AG09319 (cell line): Measurements from ENCODE around the gene RECQL5.

Experiments used
- DNase-seq: peaks from one replicate; pipeline ENCODE4 v3.0.0-alpha.2; 2010; ENCODE audit warnings: low read depth; ENCODE audit errors: extremely low read depth
- TF ChIP-seq, protein P1 (sequence below): IDR thresholded peaks from 2 replicates; pipeline ENCODE4 v1.5.1; 2011; ENCODE audit warnings: low read depth, mild to moderate bottlenecking, inconsistent platforms, low read length, moderate library complexity

RECQL5 gene

DNA sequence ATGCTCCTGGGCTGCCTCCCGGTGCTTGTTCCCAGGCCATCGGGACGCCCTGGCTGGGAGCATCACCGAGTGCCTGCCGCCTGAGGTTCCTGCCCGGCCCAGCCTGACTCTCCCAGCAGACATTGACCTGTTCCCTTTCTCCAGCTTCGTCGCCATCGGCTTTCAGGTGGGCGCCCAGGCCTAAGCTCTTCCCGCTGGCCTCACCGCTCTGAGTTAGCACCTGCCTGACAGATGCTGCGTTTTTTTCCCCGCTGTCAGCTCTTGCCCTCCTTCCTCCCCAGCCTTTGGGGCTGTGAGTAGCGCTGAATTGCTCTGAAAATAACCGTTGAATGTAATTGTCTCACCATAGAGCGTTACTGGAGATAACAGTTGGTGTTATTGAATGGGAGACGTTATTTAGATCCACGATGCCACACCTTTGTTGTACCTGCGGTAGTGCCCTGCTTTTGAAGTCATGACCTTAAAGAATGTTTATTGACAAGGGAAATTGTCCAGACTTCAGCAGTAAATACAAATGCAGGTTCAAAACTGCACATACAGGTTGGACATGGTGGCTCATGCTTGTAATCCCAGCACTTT lies 55.0 kb downstream of the RECQL5 start:
- no peak for DNase-seq
- TF ChIP-seq, protein P1, sequence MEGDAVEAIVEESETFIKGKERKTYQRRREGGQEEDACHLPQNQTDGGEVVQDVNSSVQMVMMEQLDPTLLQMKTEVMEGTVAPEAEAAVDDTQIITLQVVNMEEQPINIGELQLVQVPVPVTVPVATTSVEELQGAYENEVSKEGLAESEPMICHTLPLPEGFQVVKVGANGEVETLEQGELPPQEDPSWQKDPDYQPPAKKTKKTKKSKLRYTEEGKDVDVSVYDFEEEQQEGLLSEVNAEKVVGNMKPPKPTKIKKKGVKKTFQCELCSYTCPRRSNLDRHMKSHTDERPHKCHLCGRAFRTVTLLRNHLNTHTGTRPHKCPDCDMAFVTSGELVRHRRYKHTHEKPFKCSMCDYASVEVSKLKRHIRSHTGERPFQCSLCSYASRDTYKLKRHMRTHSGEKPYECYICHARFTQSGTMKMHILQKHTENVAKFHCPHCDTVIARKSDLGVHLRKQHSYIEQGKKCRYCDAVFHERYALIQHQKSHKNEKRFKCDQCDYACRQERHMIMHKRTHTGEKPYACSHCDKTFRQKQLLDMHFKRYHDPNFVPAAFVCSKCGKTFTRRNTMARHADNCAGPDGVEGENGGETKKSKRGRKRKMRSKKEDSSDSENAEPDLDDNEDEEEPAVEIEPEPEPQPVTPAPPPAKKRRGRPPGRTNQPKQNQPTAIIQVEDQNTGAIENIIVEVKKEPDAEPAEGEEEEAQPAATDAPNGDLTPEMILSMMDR, result no peak

GRCh38 chr17:75610103-75610984 lies 56.6 kb downstream of the RECQL5 start:
- DNase-seq, result no peak
- TF ChIP-seq, protein P1, result no peak

GRCh38 chr17:75607086-75607485 lies 59.9 kb downstream of the RECQL5 start:
- DNase-seq, result no peak
- TF ChIP-seq, protein P1, result no peak

- TF ChIP-seq, protein P1, result no peak
- no peak for DNase-seq
Observed at GRCh38 chr17:75605790-75606189, 61.2 kb downstream of the RECQL5 start.

DNA sequence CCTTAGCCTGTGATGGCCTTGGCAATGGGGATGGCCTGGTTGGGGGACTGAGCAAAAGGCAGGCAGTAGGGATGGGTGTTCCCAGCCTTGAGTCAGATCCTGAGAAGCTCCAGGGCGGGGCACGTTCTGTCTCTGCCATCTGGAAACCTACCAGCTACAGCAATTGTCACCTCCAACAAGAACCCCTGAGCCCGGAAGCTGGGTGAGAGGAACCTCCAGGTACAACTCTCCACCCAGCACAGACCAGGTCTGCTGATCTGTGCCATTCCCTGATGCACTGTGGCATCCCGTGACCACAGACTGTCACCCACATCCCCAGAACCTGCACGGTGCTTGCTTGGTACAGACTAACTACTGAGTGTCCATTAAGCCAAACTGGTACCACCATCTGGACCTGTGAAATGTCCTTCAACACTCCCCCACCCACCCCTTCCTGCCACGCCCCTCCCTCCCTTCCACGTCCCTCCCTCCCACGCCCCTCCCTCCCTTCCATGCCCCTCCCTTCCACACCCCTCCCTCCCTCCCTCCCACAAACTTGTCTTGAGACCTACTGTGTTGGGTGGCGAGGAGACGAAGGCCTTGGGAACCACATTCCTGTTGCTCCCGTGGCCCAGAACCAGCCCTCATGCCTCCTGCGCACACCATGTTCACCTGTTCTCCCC lies 62.8 kb downstream of the RECQL5 start:
- no peak for DNase-seq
- TF ChIP-seq, protein P1, result no peak

- no peak for DNase-seq
- TF ChIP-seq, protein P1, result no peak
Observed at GRCh38 chr17:75603123-75603522, 63.8 kb downstream of the RECQL5 start.

DNA sequence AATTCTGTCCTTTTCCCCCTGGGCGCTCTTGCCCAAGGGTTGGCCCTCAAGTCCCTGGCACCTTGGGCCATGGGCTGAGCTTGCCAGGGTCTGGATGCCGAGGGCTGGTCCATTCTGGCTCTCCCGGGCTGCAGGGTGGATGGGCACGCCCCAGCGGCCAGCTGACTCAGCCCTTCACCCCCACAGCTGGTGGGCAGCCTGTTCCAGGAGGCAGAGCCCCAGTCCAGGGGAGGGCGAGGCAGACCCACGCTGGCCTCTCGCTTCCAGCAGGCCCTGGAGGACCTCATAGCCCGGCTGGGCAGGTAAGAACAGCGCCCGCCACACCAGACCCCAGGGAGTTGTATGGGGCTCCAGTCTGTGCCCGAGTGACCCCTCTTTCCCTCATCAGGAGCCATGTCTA lies 64.3 kb downstream of the RECQL5 start:
- TF ChIP-seq, protein P1, result no peak
- DNase-seq, result no peak
